Stimulated activated CD8-positive, alpha-beta memory T cell treated with anti-CD3 and anti-CD28 coated beads, Interleukin-15, amount 100 ng/mL, for 48 hours (primary cell): Measurements from ENCODE around the gene FOXL2NB.

Source experiments
- DNase-seq, 2 donors: peaks; one replicate each; pipeline ENCODE4 v3.0.0-alpha.2; 2020; ENCODE audit warnings: low read depth in 2 of 2

The FOXL2NB gene

GRCh38 chr3:138945709-138946662, 1.0 kb upstream of the FOXL2NB start:
- no peak for DNase-seq

DNA sequence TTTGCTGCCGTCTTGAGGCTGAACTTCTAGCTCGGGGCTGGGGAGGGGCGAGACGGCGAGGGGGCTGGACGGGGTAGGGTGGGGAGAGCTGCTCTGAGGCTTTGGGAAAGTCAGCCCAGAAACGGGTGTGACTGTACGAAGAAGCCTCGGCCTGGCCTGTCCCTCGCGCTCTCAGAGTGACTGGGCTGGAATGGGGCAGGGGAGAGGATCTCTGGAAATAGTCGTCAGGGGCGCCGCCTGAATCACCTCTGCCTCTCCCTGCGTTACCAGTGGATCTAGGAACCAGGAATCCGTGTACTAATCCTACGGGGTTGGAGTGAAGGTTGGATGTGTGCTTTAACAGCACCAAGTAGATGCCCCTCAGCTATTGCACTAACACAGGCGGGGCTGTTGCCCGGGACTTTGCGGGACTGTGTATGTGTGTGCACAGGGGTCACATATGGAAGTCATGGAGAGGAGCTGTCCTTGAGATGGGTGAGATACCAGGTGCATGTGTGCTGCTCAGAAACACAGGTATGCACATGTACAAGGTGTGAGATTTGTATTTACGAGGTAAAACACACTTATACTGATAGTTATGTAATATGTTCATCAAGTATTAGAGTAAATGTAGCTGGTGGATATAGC, 591 bp downstream of the FOXL2NB start:
- no peak for DNase-seq

DNA sequence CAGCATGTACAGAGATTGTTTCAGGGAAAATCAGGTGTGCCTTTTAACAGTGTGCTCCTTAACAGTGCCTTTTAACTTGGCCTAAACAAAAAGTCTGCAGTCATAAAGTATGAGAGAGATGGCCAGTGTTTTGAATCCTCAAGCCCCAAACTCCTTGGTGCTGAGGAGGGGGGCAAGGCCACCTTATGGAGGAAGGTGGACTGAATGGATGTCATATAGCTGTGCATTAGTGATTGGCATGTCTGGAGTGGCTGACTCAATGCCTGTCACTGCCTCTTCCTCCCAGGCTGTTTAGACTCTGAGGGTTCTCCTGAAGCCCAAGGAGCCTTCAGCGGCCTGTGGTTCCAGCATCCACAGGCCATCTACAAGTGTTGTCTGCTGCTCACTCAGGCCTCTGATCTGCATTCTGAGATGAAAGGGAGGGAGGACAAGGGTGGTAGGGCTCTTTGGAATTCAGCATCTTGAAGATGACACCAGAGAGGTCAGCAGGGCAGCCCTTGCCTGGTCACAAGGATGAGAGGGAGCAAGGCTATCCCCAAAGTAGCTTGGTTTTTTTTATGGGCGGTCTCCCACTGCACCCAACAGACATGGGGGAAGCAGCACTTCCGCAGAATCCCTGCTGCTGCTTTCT, 1.5 kb downstream of the FOXL2NB start:
- DNase-seq: no peak

DNA sequence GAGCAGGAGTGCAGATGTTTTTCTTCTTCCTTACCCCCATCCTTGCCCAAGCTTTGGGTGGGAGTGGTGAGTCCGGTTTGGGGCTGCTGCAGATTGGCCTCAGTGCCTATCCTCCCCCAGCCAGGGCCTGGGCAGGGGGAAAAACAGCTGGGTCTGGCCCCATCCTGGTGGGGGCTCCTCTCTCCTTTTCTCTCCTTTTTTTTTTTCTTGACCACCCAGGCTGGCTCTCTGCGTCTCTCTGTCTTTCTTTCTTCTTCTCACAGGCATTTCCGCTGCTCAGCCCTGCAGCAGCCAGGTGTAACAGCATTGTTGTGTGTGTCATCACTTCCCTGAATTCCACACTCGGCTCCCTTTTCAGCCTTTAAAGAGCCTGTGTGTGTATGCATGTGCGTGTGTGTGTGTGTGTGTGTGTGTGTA, 2.0 kb downstream of the FOXL2NB start:
- DNase-seq: no peak

- no peak for DNase-seq
Measured at GRCh38 chr3:138949445-138950005, 2.5 kb downstream of the FOXL2NB start.

DNA sequence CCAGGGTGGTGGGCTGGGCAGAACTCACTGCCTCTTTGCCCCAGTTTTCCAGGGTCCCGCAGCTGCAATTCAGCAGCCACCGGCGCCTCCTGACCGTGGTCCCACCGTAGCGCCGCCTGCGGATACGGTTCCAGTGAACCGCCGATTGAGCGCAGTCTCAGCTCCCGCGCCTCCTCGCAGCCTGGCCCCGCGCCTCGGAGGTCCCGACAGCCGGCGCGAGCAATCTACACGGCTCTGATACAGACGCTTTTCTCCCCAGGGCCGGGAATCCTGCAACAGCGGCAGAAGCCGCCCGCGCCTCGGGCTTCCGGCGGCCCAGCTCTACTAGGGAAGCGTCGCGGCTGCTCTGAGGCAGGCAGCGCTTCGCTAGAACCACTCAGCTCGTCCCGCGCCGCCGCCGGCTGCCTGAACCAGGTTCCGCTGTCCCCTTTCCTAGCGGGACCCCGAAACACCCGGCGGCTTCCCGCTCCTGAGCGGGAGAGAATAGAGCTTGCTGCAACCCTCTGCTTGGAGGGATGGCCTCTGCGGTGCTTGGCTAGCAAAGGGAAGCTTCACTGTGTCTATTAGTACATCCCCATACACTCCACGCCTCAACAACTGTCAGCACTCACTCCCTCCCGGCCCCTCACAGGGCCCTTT, 3.1 kb downstream of the FOXL2NB start:
- no peak for DNase-seq

DNA sequence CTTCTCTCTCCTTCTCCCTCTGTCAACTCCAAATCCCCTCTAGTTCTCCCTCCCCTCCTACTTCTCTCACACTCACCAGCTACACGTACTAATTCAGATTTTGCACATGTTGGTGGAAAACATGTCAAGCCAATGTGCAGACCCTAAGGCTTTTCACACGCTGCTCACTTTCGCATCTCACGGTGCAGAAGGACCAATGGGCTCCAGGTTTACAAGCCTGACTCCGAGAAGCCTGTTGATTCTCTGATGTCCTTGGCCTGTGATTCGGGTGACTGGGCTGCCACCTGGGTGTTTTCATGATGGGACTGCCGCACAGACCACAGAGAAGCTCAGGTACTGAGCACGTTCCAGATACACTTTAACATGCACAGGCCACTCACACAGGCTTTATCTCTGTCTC, 3.7 kb downstream of the FOXL2NB start:
- no peak for DNase-seq

- DNase-seq: no peak
Measured at GRCh38 chr3:138960417-138960852, 13.4 kb downstream of the FOXL2NB start.

DNA sequence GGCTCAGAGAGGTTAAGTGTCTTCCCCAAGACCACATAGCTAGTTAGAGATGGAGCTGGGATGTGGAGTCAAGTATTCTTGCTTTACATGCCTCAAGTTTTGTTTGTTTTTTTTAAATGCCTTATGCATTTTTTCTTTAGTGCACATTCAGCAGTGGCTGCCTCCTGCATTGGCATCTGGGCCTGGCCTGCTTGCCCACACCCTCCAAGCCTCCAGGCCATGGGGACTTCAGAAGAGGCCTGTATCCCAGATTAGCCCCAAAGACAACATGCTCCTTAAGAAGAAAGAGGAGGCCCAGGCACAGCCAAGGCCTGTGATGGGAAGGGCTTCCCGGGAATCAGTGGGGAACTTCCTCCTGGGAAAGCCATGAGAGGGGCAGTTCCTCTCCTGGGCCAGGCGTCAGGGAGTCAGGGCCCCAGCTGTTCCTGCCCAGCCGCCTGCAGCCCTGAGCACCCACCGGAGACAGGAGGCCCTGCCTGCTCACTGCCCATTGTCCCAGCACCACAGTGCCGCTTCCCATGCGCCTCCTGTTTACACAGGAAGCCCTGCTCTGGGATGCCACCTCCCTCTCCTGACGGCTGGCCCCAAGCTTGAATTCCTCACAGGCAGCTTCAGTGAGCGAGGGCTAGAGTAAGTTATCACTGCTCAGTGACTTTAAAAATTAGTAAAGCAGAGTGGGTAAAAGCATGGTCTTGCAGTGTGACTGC, 16.0 kb downstream of the FOXL2NB start:
- no peak for DNase-seq

GRCh38 chr3:138964264-138964663, 17.2 kb downstream of the FOXL2NB start:
- DNase-seq: no peak

DNA sequence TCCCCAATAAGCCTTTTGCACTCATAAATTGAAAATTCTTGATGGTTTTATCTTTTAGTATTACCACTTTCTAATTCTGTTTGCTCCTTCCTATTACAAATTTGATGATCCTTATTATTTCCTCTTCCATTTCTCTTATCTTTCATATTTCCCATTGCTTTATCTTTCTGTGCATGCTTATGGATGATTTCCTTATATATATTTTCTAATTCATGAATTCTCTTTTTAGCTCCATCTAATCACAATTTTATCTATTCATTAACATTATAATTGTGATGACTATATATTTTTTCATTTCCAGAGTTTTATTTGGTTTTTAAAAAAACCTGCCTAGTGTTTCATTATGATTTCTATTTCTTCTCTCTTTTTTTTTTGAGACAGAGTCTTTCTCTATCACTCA, 17.9 kb downstream of the FOXL2NB start:
- DNase-seq: no peak

DNA sequence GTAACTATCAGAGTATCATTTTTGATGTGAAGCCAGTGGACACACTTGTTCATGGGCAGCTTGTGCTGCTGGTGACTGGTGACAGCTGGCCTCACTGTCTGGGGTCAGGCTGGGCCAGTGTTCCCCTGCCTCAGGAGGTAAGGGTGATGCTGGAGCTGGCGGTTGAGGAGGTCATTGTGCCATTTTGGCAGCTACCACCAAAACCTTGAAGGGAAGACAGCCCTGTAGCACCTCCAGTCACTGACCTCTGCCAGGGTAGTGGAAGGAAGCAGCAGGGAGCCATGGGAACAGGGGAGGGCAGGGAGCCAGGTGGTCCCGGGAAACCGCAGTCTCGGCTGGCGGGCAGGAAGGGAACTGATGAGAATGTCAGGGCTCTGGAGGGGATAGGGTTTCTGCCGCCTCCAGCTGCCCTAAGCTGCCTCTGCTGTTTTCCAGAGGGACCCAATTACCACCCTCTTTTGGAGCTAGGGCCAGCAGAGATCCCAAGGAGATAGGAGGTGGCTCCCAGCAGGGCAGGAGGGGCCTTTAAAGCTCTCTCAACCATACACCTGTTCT, 24.8 kb downstream of the FOXL2NB start:
- no peak for DNase-seq

GRCh38 chr3:138972941-138973340, 25.9 kb downstream of the FOXL2NB start:
- no peak for DNase-seq

DNA sequence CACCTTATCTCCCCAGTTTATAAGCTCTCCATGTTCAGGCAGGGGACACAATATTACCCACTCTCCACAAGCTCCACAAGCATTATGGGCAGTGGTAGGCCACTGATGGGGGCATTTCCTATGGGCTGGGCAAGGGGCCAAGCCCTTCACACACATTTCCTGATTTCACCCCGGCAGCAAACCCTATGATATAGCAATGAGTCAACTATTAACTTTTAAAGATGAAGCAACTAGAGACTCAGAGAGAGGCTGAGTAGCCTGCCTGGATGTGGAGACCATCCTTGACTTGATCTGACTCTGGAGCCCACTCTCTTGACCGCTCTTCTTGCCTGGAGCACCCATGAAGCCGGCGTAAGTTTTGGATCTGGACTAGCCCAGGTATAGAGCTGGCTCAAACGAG, 27.4 kb downstream of the FOXL2NB start:
- no peak for DNase-seq

DNA sequence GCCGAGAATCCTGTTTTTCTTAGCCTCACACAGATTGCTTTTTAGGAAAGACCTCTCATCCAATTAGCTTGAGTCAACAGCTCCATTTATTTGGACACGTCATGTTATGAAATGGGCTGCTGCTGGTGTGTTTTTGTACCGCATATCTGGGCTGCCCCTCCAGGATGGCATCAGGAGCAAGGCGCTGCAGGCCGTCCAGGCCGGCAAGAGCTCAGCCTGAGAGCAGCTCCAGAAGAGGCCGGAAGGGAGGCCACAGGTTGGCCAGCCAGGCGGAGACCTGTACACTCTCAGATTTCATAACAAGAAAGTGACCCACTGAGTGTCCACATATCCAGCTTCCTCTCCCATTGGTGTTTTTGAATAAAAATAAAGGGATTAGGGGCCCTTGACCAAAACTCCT, 28.3 kb downstream of the FOXL2NB start:
- no peak for DNase-seq

- no peak for DNase-seq
Measured at GRCh38 chr3:138976047-138976446, 29.0 kb downstream of the FOXL2NB start.

- DNase-seq: no peak
Measured at GRCh38 chr3:138984816-138985215, 37.8 kb downstream of the FOXL2NB start.

DNA sequence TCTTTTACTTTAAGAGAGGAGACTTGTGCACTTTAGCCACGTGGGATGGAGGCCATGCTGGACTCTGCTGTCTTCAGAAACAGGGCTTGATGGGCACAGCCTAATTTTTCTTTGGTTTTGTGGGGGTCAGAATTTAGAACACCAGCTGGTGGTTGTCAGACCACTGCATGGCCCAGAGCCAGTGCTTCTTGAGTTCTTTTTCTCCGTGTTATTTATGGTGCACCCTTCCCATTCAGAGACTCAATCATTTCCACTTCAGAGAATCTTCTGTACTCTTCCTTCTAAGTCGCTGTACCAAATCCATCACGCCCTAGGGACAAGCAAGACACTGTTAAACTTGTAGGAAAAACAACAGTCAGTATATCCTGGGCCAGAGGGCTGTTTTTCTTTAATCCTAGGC, 38.9 kb downstream of the FOXL2NB start:
- no peak for DNase-seq

GRCh38 chr3:138987181-138987580, 40.2 kb downstream of the FOXL2NB start:
- no peak for DNase-seq

DNA sequence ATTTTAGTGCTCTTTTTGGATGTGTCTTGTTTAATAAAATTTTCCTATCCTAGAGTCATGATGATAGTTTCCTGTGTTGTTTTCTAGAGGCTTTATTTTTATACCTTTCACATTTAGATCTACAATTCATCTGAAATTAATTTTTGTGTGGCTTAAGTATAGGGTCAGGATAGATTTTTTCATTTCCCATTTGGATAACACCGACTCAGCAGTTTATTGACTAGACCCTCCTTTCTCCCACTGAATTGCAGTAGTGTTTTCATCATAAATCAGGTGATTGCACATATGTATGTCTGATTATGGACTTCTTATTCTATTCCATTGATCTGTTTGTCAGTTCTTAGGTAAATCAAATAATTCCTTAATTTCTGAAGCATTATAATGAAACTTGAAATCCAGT, 48.7 kb downstream of the FOXL2NB start:
- no peak for DNase-seq
